22Rv1 (cell line): ENCODE data around the gene RIIAD1.

ENCODE experiments used
- CTCF ChIP-seq: fragments of 450-650 bp; IDR thresholded peaks from 2 replicates; pipeline ENCODE4 v1.5.1; 2017; ENCODE audit warnings: mild to moderate bottlenecking
- ZFX ChIP-seq: fragments of 450-650 bp; IDR thresholded peaks from 2 replicates; pipeline ENCODE4 v1.6.1; 2017; ENCODE audit warnings: antibody characterized with exemption, borderline replicate concordance

GRCh38 chr1:151703813-151704212 lies 17.5 kb upstream of the RIIAD1 start:
- no peak for TF ChIP-seq CTCF
- no peak for TF ChIP-seq ZFX
